Dermis microvascular lymphatic vessel endothelial cell (primary cell): ENCODE results near the gene SDK1. TPM values are rescaled to one million over a fixed set of nuclear protein-coding genes. Genes with fewer than 3 reads are reported as not detected.

ENCODE experiments used
- DNase-seq, 2 donors: peaks; one replicate each; pipeline versions ENCODE4 v3.0.0 to v3.0.0-alpha.2; 2010; ENCODE audit warnings: low read depth in 2 of 2
- total RNA-seq: library from RNA; depleted of rRNA; stranded (reverse); fragments of >200 nt; gene quantifications from 2 replicates; pipeline ENCODE4 v1.2.1, GENCODE V29; 2014

Gene SDK1
- total RNA-seq = 0.39 and 2.1 TPM in 2 replicates

- peak; percentile 69 to 94 for DNase-seq
Measured at GRCh38 chr7:3300651-3301448, at the start of gene SDK1. Gene SDK1 (plus strand): TSS chr7:3301252. CDS start chr7:3301587, 335 bp downstream.

GRCh38 chr7:3254718-3255117 lies 46.3 kb upstream of the SDK1 start:
- no peak for DNase-seq

GRCh38 chr7:3259711-3260400 lies 41.2 kb upstream of the SDK1 start:
- no peak for DNase-seq

- no peak for DNase-seq
Measured at GRCh38 chr7:3260401-3260715, 40.7 kb upstream of the SDK1 start.

GRCh38 chr7:3264693-3265339 lies 36.2 kb upstream of the SDK1 start:
- no peak for DNase-seq

- no peak for DNase-seq
Measured at GRCh38 chr7:3265388-3265787, 35.7 kb upstream of the SDK1 start.

GRCh38 chr7:3266240-3266639 lies 34.8 kb upstream of the SDK1 start:
- no peak for DNase-seq

GRCh38 chr7:3267966-3268690 lies 32.9 kb upstream of the SDK1 start:
- DNase-seq = no peak

- no peak for DNase-seq
Measured at GRCh38 chr7:3270362-3270761, 30.7 kb upstream of the SDK1 start.

GRCh38 chr7:3271298-3271697 lies 29.8 kb upstream of the SDK1 start:
- DNase-seq = no peak

GRCh38 chr7:3272691-3273141 lies 28.3 kb upstream of the SDK1 start:
- peak in 1 of 2 donors; percentile 19 for DNase-seq

GRCh38 chr7:3274131-3274530 lies 26.9 kb upstream of the SDK1 start:
- no peak for DNase-seq

- no peak for DNase-seq
Measured at GRCh38 chr7:3277604-3278572, 23.2 kb upstream of the SDK1 start.

- DNase-seq = no peak
Measured at GRCh38 chr7:3279147-3279818, 21.8 kb upstream of the SDK1 start.

- no peak for DNase-seq
Measured at GRCh38 chr7:3280445-3280844, 20.6 kb upstream of the SDK1 start.

GRCh38 chr7:3280946-3281656 lies 20.0 kb upstream of the SDK1 start:
- no peak for DNase-seq

- DNase-seq = no peak
Measured at GRCh38 chr7:3282457-3282856, 18.6 kb upstream of the SDK1 start.

GRCh38 chr7:3283130-3283704 lies 17.8 kb upstream of the SDK1 start:
- DNase-seq = no peak

- DNase-seq = no peak
Measured at GRCh38 chr7:3285652-3286051, 15.4 kb upstream of the SDK1 start.
